Skeletal muscle cell (primary cell): ENCODE data around the gene MMP24OS.

Source experiments
- DNase-seq: peaks from one replicate; pipeline ENCODE4 v3.0.0-alpha.2; 2010; ENCODE audit warnings: low read depth
- H3K4me3 ChIP-seq: 2 replicates; pipeline ENCODE4 v1.5.1; 2011; ENCODE audit warnings: low read depth, mild to moderate bottlenecking, control low read depth, low read length, moderate library complexity

Gene MMP24OS

GRCh38 chr20:35281506-35282101, 3.7 kb upstream of the MMP24OS start:
- no peak overlapping the region for H3K4me3 ChIP-seq
- no peak for DNase-seq

DNA sequence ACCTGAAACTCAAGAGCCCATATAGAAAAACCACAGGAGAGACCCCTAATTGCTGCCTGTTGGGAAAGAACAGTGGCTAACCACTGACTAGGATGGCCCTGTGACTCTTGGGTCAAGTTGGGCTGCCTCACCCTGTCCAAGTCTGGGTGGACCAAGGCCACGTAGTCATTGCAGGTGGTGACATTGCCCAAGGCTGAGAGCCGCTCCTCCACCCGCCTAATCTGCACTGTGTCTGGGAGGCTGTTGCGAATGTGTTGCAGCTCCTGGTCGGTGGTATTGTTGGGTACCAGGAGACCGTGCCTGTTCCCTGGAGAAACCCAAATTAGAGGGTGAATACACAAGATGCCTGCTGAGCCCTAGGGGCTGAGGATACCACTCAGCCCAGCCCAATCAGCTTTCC, 2.6 kb upstream of the MMP24OS start:
- no peak overlapping the region for H3K4me3 ChIP-seq
- DNase-seq: no peak

- no peak overlapping the region for H3K4me3 ChIP-seq
- no peak for DNase-seq
Observed at GRCh38 chr20:35279533-35280174, 1.7 kb upstream of the MMP24OS start.

DNA sequence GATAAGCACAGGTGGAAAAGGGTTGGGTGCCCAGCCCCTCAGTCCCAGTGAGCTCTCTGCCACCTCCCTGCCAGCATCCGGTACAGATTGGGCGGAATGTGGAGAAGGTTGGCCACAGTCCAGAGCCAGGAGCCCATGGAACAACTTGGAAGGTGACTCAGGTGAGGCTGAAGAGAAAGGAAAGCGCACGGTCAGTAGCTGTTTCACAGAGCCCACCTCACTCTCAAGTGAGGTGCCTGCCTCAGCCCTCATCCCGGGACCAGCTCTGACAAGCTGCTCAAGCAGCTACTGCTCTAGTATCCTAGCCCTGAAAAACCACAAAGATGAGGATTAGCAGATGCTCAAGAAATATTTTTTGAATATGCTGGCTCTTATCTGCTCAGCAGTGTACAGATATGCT, 1.1 kb upstream of the MMP24OS start:
- no peak overlapping the region for H3K4me3 ChIP-seq
- no peak for DNase-seq

DNA sequence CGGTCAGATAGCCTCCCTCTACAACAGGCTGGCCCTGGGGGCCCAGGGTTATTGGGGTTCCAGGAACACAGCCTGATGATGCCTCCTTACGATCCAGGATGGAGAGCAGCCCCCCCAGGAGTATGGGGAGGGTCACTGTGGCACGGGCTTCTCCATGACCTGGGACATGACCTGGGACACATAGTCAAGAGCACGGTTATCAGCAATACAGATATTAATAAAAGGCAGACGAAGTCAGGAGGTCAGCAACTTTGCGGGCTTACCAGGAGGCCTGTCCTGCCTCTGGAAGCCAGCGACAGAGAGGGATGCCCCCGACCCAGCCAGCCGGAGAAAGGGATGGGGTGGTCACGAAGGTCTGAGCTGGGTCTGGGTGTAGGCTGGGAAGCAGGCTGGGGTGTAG, 795 bp downstream of the MMP24OS start:
- H3K4me3 ChIP-seq: peak overlapping the region; percentile 70
- no peak for DNase-seq

- H3K4me3 ChIP-seq: peak overlapping the region; percentile 70
- no peak for DNase-seq
Observed at GRCh38 chr20:35276408-35276807, 1.5 kb downstream of the MMP24OS start.

GRCh38 chr20:35275741-35276251, 2.1 kb downstream of the MMP24OS start:
- no peak for DNase-seq
- no peak overlapping the region for H3K4me3 ChIP-seq

GRCh38 chr20:35274172-35275092, 3.5 kb downstream of the MMP24OS start:
- H3K4me3 ChIP-seq: no peak overlapping the region
- no peak for DNase-seq

GRCh38 chr20:35273449-35274171, 4.3 kb downstream of the MMP24OS start:
- H3K4me3 ChIP-seq: no peak overlapping the region
- no peak for DNase-seq

DNA sequence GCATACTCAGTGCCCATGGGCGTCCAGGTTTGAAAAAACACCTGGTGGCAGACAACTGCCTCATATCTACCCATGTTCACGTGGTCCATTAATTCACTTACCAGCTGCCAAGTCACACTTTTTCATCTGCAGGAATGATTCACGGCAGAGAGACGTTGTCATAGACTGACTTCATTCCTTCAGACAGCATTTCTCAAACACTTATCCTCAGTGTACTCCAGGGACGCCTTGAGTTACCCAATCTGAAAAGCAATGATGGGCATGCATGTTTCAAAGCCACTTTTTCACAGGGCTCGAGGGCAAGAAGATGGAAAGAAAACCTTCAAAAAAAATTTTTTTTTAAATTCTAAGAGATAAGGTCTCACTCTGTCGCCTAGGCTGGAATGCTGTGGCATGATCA, 6.0 kb downstream of the MMP24OS start:
- DNase-seq: peak; percentile 45
- no peak overlapping the region for H3K4me3 ChIP-seq

- no peak overlapping the region for H3K4me3 ChIP-seq
- no peak for DNase-seq
Observed at GRCh38 chr20:35271073-35271882, 6.6 kb downstream of the MMP24OS start.

DNA sequence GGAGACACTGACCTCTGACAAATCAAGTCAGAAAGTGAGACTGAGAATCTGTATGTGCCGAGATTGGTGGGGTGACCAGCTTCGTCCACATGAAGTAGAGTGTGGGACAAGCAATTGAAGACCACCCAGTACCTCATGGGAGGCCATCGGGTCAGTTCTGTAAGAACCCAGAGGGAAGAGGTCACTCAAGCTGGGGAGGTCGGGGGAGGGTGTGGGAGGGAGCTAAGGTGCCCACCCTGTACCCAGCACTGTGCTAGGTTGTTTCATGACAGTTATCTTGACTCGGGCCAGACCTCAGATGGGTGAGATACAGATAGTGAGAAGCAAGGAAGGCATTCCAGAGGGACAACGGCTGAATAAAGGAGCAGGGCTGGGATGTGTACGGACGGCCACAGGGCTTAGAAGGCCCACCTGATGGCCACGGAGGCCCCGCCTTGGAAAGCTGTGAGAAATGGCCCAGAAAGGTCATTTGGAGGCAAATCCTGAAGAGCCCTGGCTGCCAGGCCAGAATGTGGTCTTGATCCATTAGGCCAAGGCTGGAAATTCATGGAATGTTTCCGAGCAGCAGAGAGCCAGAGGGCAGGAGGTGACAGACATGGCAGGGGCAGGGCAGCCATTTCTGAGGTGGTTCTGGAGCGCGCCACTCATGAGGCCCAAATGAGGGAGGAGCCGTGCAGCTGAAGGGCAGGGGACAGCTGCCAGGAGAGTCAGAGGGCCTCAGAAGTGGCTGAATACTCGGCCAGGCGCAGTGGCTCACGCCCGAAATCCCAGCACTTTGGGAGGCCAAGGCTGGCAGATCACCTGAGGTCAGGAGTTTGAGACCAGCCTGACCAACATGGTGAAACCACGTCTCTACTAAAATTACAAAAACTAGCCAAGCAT, 7.7 kb downstream of the MMP24OS start:
- no peak overlapping the region for H3K4me3 ChIP-seq
- DNase-seq: no peak

DNA sequence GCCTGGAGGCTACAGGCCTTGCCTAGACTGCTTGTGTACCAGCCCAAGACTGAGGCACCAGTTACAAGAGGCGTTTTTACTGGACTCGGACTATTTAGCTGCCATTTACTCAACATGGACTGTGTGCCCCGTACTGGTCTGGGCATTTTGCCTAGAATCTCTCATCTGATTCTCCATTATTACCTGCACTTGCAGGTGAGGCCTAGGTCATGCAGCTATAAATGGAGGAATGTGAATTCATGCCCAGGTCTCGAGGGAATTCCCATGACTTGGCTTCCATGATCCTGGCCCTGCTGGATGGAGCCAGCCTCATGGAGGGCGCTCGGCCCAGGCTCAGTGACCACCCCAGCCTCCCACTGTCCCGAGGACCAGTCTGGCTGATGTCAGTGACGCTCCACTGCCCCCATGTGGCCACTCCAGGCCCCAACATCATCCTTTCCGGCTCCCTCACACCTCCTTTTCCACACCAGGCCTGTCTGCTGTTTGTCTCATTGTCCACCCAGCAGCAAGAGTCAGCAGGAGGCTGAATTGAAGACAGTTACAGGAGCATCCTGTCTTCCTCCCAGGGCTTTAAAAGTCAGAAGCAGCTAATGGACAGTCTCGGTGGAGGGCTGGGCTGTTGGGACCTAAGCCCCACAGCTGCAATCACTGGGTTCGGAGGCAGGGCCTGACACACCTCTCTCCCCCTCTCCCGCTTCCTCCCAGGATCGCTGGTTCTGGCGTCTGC, 8.7 kb downstream of the MMP24OS start:
- no peak overlapping the region for H3K4me3 ChIP-seq
- DNase-seq: no peak

DNA sequence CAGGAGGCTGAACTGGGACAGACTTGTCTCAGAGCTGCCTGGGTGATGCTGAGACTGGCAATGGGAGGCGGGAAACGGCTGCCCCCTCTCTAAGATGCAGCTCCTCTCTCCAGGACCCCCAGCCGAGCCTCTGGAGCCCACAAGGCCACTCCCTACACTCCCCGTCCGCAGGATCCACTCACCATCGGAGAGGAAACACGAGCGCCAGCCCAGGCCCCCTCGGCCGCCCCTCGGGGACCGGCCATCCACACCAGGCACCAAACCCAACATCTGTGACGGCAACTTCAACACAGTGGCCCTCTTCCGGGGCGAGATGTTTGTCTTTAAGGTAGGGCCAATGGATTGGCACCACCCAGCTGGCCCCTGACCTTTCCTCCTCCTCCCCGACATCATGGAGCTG, 10.8 kb downstream of the MMP24OS start:
- H3K4me3 ChIP-seq: no peak overlapping the region
- no peak for DNase-seq

- H3K4me3 ChIP-seq: no peak overlapping the region
- DNase-seq: no peak
Observed at GRCh38 chr20:35264755-35265154, 13.2 kb downstream of the MMP24OS start.

DNA sequence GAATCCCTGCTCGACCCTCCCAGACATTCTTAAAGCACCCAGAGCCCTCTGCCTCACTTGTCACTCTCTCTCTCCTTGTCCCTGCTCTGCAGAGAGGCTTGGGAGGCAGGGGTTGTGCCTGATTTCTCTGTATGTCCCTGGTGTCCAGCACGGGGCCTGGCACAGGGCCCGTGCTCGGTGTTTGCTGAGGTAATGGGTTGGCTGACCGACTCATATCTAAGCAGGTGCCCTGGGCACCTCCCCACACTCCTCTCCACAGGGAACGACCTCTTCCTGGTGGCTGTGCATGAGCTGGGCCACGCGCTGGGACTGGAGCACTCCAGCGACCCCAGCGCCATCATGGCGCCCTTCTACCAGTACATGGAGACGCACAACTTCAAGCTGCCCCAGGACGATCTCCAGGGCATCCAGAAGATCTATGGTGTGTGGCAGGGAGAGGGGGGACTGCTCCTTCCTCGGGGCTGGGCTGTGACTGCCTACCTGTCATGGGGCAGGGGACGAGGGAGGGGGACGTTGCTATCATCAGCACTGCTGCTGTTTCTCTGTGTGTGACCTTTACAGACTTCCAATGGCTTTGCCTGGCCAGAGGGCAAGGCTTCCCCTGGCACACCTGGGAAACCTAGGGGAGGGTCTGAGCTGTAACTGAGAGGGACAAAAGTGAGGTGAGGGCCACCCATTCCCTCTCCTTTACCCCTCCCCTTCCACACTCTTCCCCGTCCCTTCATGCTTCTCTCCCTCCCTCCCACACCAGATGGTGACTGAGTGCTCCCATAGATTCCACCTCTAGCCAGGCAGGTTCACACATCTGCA, 14.2 kb downstream of the MMP24OS start:
- no peak overlapping the region for H3K4me3 ChIP-seq
- no peak for DNase-seq
